Measurements from ENCODE around the gene ATXN10.

ATXN10 gene

DNA sequence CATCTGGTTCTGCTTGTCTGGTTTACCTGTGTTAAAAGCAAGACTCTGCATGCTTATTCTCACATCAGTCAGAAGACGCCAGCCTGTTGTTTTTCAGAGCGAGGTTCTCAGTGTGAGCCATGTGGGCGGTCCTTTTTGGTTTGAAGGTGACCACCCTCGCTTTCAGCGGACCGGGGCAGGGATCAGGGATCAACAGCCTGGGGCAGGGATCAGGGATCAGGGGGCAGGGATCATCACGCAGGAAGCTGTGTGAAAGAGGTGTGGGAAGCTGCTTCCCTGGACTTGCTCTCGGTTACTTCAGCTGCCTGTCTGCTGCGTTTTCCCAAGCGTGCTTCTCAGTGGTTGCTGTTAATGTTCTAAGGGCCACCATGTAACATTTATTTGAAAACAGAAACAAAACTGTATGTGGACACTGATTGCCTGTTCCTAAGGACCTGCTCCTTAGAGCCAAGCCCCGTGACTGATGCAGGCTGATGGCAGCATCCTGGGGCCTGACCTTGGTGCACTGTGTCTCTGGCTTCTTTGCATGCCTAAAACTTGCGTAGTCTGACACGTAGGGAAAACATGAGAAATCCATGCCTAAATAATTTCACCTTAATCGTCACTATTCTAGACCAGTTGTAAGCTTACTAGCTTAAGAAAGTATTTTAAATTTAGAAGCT is 146.9 kb downstream of the ATXN10 start:
- in situ Hi-C loops (cut with MboI; ENCODE audit: low sequenced_read_pairs) = no loop called here

DNA sequence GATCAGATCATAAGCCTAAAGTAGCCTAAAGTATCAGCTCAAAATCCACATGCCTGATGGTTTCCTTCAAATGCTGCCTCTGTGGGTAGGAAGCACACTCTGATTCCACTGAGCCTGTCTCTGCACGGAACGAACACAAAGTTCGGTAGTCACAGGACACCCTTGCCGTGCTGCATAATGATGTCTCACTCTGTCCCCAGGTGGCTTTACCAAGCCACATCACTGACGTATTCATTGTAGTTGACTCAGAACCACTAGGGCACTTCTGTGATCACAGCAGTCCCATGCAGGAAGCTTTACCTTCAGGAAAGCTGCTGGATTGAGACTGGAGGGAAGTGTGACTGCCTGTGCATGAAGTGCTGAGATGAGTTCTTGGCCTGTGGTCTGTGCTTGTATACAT is 147.7 kb downstream of the ATXN10 start:
- in situ Hi-C loops (cut with MboI; ENCODE audit: low sequenced_read_pairs) = no loop called here

GRCh38 chr22:45823336-45823735 is 151.7 kb downstream of the ATXN10 start:
- in situ Hi-C loops (cut with MboI; ENCODE audit: low sequenced_read_pairs) = no loop called here

DNA sequence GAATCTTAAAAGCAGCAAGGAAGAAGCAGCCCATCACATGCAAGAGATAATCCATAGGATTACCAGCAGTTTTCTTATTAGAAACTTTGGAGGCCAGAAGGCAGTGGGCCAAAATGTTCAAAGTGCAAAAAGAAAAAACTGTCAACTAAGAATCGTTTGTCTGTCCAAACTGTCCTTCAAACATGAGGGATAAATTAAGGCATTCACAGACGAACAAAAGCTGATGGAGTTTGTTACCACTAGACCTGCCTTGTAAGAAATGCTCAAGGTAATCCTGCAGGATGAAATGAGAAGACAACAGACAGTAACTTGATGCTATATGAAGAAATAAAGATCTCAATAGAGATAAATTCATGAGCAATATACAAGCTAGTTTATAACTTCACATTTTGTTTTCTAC is 154.9 kb downstream of the ATXN10 start:
- in situ Hi-C loops (cut with MboI; ENCODE audit: low sequenced_read_pairs) = no loop called here

GRCh38 chr22:45828841-45829240 is 157.2 kb downstream of the ATXN10 start:
- in situ Hi-C loops (cut with MboI; ENCODE audit: low sequenced_read_pairs) = no loop called here

- in situ Hi-C loops (cut with MboI; ENCODE audit: low sequenced_read_pairs) = no loop called here
Measured at GRCh38 chr22:45830531-45831245, 159.1 kb downstream of the ATXN10 start.

DNA sequence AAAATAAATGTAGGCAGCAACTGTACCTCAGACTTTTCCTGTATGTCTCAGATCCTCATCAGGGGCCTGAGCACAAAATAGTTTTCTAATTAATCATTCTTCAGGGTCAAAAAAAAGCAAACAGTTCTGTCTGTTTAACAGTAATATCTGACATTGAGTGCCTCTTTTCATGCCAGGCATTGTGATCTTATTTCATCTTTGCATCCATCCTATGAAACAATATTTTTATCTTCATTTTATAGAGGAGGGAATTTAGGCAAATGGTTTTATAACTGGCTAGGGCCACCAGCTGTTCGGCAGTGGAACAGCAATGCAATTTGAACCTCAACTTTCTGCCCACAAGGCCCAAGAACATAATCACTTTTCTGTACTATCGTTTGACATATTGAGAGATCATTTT is 159.8 kb downstream of the ATXN10 start:
- in situ Hi-C loops (cut with MboI; ENCODE audit: low sequenced_read_pairs) = no loop called here

DNA sequence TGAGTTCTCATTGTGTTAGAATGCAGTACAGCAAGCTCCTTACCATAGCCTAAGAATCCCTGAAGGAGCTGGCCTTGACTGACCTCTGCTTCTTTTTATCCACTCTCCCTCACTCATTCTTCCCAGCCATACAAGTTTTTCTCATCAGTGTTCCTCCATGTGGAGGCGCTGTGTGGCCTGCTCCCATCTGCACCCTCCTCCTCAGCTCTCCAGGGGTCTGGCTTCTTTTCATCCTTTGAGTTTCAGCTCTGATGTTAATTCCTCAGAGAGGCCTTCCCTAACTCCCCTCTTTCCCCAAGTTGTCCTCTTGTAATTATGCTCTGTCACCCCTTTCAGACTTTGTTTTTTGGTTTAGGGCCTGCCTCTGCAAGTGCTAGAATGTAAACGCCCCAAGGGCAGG is 160.5 kb downstream of the ATXN10 start:
- in situ Hi-C loops (cut with MboI; ENCODE audit: low sequenced_read_pairs) = no loop called here

- in situ Hi-C loops (cut with MboI; ENCODE audit: low sequenced_read_pairs) = no loop called here
Measured at GRCh38 chr22:45832959-45833580, 161.4 kb downstream of the ATXN10 start.

- in situ Hi-C loops (cut with MboI; ENCODE audit: low sequenced_read_pairs) = no loop called here
Measured at GRCh38 chr22:45833613-45834012, 162.0 kb downstream of the ATXN10 start.

DNA sequence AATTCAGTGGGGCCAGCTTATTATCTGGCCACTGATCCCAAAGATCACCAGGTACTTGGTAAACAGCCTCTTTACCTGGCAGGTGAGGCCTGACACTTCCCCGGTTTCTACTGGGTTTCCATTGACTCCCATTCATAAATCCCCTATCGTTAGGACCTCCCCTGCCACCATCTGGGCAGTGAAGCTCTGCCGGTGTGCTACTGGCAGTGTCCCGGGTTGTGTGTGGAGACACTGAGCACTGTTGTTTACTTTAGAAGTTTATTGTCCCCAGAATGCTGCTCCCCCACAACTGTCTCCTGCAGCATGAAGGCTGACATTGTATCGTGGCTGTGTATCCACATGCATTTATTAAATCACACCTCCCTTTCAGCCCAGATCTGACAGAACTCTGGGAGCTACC is 162.6 kb downstream of the ATXN10 start:
- in situ Hi-C loops (cut with MboI; ENCODE audit: low sequenced_read_pairs) = no loop called here

DNA sequence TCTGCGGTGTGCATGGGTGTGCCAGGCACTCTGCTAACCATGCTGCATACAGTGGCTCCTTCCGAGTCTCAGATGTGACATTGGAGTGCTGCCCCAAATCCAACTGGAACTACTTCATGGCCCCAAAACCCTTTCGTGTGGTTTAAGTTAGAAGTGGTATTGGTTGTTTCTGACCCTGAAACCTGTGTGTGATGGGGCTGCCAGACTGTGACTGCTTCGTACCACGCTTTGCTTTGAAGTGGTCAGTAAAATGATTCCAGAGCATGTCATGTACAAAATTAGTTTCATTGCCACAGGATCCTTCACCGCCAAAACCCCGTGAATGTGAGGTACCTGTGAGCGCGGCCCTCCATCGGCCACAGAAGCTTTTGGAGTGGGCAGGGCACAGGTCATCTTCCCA is 163.2 kb downstream of the ATXN10 start:
- in situ Hi-C loops (cut with MboI; ENCODE audit: low sequenced_read_pairs) = no loop called here

DNA sequence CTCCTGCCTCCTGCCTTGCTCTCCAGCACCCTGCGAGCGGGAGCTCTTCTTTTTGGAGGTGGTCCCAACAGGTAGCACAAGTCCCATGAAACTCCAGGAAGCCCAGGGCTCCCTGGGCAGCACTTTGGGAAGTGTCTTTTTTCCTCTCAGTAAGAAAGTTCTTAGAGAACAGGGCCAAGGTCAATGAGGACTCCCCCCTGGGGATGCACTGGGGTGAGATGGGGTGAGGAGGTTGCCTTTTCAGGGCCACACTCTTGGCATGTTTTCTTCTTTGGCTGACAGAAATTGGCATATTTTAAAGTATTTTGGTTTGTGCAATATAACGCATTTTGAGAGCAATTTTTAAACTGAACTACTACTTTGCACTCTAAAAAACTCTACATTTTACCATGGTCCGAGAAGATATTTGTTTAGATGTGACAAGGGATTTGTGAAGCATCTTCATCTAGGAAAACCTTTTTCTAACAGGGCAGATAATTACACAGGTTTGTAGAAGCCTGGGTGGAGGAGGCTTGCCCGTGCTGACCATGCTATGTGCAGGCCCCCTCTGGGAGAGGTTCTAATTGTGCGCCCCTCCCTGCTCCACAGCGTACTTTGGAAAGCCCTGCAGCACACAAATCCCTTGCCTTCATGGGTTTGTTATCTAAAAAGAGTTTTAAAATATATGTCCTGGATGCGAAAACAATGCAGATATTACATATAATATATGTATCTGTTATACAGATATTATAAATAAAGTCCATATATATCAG is 165.0 kb downstream of the ATXN10 start:
- in situ Hi-C loops (cut with MboI; ENCODE audit: low sequenced_read_pairs) = no loop called here

DNA sequence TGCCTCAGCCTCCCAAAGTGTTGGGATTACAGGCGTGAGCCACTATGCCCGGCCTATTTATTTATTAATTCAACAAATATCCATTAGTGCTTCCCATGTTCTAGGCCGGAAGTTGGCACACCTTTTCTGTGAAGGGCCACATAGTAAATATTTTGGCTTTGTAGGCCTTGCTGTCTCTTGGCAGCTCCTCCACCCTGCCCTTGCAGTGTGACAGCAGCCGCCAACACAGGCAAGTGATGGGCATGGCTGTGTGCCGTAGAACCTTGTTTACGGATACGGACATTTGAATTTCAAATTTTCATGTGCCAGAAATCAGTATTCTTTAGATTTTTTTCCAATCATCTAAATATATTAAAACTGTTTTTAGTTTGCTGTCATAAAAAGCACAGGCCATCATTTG is 165.9 kb downstream of the ATXN10 start:
- in situ Hi-C loops (cut with MboI; ENCODE audit: low sequenced_read_pairs) = no loop called here

- in situ Hi-C loops (cut with MboI; ENCODE audit: low sequenced_read_pairs) = no loop called here
Measured at GRCh38 chr22:45838305-45838887, 166.8 kb downstream of the ATXN10 start.

DNA sequence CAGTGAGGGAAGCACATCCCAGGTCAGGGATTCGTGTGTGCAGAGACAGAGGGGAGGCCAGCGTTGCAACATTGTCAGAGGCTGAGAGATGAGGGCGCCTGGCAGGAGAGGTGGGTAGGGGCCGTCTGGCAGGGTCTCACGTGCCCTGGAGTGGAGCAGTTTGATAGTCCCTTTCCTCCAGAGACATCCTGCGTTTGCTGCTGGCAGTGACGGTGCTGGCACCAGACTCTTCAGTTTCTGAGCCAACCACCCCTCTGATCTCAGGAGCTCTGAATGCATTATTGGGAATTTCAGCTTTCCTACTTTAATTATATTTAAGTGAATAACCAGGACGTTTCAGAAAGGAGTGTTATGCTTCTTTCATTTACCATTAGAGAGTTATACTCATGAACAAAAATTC is 168.8 kb downstream of the ATXN10 start:
- in situ Hi-C loops (cut with MboI; ENCODE audit: low sequenced_read_pairs) = no loop called here

DNA sequence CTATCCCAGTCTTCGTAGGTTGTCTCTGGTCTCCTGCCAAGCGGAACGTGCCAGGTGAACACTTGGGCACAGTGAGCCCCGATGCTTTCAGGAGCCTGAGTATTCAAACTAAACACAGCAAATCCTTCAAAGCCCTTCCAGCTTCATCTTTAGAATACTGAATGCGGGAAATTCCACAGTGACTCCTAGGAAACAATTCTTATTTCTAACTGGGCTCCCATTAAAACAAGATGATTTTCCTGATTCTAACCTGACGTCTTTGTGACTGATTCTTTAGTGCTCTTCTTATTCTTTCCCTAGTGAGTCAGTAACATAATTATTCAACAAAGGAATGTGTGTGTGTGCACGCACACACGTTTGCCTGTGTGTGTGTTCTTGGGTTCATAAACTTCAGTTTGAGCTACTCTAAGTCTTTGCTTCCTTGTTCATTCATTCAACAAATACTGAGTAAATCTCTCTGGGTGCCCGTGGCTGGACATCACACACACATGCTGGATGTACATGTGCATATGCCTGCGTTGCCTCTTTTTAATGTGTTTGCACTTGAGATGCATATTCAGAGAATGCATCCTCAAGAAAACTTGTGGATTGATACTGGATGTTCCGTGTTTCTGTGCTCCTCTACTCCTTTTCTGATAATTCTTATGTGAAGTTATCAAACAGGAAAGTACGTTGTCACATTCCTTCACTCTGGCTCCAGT is 170.8 kb downstream of the ATXN10 start:
- in situ Hi-C loops (cut with MboI; ENCODE audit: low sequenced_read_pairs) = no loop called here

DNA sequence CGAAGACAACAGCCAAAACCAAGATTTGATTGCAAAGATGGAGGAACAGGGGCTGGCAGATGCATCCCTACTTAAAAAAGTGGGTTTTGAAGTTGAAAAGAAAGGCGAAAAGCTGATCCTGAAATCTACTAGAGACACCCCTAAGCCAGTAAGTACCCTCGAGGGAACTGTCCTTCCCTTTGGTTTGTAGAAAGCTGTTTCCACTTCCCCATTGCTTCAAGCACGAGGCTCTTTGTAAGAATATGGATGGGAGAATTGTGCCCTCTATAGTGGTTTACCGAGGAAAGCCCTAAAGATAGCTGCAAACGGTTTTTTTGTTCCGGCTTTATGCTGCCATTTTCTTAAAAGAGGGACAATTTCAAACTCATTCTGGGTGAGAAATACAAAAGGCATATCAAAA is 171.4 kb downstream of the ATXN10 start:
- in situ Hi-C loops (cut with MboI; ENCODE audit: low sequenced_read_pairs) = no loop called here

DNA sequence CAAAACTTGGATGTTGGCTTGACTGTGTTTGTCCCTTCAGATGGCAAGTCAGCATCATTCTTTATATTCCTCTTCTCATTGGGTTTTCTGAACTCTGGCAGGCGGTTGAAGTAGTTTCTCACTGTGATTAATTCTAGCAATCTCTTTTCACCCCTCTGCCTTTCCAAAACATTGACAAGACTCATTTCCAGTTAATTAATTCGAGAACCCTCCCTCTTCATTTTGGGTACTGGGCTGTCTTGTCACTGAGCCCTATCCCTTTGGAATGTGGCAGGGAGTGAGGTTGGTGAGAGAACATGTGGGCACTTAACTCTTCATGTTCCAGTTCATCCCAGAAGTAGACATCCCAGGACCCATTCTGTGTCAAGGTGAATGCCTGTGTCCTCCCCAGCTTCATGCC is 172.4 kb downstream of the ATXN10 start:
- in situ Hi-C loops (cut with MboI; ENCODE audit: low sequenced_read_pairs) = no loop called here

DNA sequence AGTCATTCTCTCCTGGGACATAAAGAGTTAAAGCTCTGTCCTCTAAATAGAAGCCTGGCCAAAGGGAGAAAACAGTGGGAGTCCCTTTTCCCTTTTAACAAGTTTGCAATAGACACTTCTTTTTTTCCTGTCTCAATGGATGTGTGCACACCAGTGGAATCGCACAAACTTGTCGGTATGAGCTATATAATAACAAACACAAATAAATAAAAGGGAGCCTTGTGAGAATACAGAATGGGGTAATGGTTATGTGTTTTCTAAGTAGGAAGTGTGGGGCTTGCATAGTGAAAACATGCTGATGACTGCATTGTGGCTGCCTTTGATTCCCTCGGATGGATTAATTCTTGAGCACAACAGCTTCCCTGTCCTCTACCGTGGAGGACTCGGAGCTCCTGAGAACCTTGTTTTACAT is 173.4 kb downstream of the ATXN10 start:
- in situ Hi-C loops (cut with MboI; ENCODE audit: low sequenced_read_pairs) = no loop called here

GRCh38 chr22:45846952-45847351 is 175.3 kb downstream of the ATXN10 start:
- in situ Hi-C loops (cut with MboI; ENCODE audit: low sequenced_read_pairs) = no loop called here
